ENCODE data around the gene IMP4. TPM values are rescaled to one million over a fixed set of nuclear protein-coding genes. Genes with fewer than 3 reads are reported as not detected.
"Not testable (repeated sequence)": the region's sequence is repeated elsewhere in the genome, so short reads cannot be mapped to it uniquely, and the experiment has no call there.

The IMP4 gene, protein sequence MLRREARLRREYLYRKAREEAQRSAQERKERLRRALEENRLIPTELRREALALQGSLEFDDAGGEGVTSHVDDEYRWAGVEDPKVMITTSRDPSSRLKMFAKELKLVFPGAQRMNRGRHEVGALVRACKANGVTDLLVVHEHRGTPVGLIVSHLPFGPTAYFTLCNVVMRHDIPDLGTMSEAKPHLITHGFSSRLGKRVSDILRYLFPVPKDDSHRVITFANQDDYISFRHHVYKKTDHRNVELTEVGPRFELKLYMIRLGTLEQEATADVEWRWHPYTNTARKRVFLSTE
- total RNA-seq = 59.8 TPM
- long read RNA-seq, transcript IMP4-208 (8 exons, 2,379 nt) = minor isoform, 10 of 116 reads
- long read RNA-seq, transcript IMP4-201 (9 exons, 1,740 nt) = major isoform, 58 of 116 reads
- long read RNA-seq, transcript IMP4-202 (9 exons, 822 nt) = minor isoform, 23 of 116 reads
- long read RNA-seq, partial matches to known transcripts = 9 of 116 reads
- long read RNA-seq, other reads (novel, unspliced or antisense) = 12 of 116 reads

DNA sequence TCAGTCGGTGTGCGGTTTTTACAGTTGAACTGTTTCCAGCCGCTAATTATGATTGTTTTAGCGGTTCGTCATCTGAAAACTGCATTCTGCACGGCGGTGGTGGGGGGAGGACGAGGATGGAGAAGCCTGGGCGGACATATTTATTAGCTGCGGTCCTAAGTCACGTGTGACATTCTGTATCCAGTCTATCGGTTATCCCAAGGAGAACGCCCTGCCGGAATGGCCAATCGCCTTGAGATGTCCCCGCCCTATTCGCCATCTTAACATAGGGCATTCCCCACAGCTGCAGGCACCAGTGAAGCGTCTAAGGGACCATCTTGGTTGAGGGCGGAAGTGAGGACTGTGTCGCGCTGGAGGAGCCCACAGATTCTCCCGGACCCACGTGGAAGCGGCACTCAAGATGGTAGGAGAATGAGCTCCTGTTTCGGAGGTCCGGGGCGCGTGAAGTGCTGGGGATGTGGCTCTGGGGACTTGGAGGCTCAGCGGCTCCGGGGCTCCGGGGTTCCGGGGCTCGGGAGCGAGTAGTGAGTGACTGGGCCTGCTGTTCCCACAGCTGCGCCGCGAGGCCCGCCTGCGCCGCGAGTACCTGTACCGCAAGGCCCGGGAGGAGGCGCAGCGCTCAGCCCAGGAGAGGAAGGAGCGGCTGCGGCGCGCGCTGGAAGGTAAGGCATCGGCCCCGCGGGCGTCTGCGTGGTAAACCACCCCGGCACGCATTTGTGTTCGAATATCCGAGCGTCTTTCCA, at the start of gene IMP4:
Gene IMP4, plus strand, starts transcription at position 365 of the 743 bp plus-strand sequence. Its CDS starts 36 bp downstream, at position 401.
- DNase-seq (peak; percentile 94), ATAC-seq (peak; percentile 97)
- intact Hi-C loops (cut with micrococcal nuclease) = no loop called here

DNA sequence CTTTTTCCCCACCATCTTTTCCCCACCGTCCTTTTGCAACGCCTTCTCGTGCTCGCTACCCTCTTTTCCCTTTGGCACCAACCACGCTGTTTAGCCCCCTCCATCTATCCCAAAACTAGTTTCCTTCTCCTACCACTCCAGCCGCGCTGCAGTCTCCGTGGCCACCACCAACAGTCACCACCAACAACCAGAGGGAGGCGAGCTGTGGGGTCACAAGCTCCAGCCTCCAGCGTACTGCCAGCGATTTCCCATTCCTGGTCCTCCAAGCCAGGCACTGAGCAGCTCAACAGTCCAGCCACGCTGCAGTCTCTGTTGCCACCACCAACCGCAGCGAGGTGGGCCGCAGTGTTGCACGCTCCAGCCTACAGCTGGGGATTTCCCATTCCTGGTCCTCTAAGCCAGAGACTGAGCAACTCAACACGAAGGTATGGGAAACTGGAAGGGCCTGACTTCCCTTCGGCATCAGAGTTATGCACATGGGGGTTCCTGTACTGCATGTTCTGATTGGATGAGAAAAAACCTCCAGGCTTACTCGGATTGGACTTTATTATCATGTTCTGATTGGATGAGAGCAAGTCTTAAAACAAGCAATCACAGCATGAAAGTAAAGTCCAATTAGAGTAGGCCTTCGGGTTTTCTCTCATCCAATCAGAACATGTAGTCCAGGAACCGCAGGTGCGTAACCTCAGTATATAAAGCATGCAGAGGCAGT, 42.3 kb upstream of the IMP4 start:
- DNase-seq (no peak), ATAC-seq (no peak)
- intact Hi-C loops (cut with micrococcal nuclease) = no loop called here

DNA sequence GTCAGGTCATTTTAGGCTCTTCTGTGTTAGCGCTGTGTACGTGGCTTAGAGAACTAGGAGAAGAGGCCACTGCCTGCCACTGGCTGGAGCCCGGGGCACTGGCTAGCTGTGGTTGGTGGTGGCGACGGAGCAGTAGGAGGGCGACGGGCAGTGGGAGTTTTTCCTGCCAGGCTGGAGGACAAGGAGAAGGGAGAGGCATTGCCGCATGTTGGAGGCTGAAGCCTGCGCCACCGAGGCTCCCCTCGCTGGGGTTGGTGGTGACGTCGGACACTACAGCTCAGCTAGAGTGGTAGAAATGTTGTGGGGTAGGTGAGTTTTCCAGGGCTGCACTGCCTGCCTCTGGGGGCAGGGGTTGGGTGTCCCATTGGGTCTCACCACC, 41.7 kb upstream of the IMP4 start:
- DNase-seq = no peak

DNA sequence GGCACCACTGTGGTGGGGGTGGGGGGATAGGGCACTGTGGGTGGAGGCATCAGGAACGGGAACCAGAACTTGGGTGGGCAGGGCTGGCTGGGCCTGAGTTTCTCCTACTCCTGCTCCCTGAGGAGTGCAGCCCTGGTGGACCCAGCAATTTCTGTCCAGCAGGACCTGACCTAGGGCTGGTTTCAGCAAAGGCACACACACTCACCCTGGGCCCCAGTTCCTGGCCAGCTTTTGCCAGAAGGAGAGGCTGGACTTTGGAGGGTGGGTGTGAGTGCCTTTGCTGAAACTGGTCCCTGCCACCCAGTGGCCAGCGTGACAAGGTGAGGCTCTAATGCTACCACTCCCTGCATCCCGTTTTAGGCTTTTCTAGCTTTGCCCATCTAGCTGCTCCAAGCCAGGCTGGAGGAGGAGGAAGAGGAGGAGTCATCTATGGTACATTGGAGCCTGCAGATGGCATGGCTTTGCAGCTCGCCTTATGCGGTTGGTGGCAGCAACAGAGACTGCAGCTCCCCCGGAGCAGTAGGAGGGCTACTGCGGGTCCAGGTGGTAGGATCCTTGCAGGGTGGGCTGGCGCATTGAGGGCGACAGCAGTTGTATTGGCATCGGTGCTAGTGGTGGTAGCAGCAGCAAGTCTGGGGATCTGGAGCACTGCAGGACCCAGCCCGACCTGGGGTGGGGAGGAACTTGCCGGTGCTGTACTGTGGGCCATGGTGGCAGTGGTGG, 40.4 kb upstream of the IMP4 start:
- DNase-seq = no peak
- no peak for ATAC-seq
- intact Hi-C loops (cut with micrococcal nuclease) = no loop called here

More for the DNA sequence above, 41.7 kb upstream of the IMP4 start:
- ATAC-seq = no peak
- intact Hi-C loops (cut with micrococcal nuclease) = no loop called here

DNA sequence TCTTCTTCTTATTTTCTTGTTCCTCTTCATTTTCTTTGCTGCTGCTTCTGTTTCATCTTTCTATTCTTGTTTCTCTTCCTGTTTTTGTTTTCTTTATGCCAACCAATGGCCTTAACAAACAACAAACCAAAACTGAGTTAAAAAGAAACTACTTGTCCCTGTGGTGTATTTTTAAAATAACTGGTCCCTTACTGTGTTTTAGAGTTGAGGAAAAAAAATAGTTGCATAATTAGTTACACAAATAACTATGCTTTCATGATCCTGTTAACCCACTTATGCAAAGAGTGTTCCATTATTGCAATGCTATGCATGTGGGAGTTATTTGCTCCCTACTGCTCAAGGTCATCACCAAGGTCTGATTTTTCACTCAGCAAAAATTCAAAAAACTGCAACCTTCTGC, 39.5 kb upstream of the IMP4 start:
- ATAC-seq (no peak), DNase-seq (no peak)
- intact Hi-C loops (cut with micrococcal nuclease) = no loop called here

DNA sequence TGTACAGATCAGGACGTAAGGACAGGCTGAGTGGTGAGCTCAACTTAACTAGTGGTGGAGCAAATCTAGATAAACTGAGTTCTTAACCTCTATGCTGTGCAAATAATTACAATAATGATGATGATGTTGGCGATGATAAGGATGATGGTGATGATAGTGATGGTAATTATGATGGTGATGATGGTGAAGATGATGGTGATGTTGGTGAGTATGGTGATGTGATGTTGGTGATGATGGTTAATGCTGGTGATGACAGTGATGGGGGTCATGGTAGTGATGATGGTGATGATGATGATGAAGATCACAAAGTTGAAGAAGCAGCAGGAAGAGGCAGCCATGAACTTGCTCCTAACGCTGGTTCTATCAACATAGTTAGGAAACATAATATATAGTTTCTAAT, 38.0 kb upstream of the IMP4 start:
- no peak for ATAC-seq
- intact Hi-C loops (cut with micrococcal nuclease) = no loop called here
- DNase-seq = no peak

DNA sequence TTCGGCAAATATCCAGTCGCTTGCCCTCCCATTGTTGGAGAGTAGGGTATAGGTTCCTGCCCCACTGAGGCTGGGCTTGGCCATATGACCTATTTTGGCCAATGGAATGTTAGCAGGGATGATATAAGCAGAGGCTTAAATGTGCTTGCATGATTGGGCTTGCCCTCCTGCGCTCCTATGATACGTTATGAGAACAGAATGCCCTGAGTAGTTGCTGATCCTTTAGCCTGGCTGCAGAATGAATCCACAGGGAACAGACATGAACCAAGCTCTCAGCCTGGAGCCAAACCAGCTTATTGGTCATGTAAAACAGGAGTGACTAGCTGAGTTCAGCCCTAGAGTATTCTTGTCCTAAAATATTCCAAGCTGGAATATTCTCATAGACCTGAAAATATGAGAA, 34.8 kb upstream of the IMP4 start:
- no peak for DNase-seq
- intact Hi-C loops (cut with micrococcal nuclease) = no loop called here
- no peak for ATAC-seq

DNA sequence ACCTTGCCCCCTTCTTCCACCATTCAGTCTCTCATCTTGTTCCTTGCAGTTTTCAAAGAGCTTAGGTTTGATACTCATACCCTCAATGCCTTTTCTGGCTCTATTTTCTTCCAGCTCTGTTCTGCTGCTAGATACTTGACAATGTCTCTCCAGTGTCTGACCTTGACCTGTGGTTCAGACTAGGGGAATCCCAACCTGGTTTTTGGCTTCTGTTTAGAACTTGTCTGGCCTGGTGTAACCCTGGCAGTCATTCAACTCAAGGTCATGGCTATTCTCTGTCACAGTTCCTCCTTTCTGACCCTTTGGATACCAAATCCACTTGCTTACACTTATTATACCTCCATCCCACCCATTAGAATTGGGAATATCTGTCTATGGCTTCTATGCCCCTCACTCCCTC, 31.8 kb upstream of the IMP4 start:
- intact Hi-C loops (cut with micrococcal nuclease) = no loop called here
- DNase-seq (no peak), ATAC-seq (no peak)

DNA sequence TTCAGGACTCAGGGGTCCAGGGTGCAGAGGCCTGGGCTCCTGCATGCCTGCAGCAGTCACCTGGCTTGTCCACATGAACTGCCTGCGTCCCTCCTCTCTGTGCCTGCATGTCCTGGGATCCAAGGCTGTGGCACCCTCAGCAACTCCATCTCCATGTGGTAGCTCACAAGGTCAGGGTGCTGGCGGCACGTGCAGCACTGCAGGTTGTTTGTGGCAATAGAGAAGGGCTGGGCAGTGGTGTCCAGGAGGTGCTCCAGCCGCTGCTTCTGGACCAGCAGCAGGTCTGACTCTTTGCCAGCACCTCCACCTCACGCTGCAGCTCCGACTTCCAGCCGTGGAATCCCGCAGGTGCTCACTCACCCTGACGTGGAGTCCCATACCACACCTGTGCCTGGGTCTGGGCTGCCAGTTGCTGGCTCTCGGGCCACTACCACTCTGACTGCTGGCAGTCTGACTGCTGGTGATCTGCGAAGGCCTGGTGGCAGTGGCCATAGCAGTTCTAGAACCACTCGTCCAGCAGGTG, 28.8 kb upstream of the IMP4 start:
- DNase-seq = no peak
- ATAC-seq = no peak
- intact Hi-C loops (cut with micrococcal nuclease) = no loop called here

DNA sequence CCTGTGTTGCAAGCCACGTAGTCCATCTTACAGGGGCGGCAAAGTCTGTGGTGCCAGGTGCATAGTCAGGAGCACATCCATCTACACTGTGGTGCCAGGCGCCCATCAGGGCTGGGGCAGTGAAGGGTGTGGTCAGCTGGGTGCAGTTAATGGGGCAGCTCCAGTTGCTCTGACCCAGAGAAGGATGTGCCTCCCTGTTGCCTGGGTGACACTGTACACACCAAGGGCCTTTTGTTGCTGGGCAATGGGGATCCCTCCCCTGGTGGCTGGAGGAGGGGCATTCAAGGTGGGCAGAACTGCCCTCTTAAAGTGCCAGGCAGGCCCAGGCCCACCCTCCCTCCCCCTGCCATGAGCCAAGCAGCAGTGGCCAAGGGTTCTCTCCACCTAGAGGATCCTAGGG, 28.3 kb upstream of the IMP4 start:
- ATAC-seq = no peak
- no peak for DNase-seq
- intact Hi-C loops (cut with micrococcal nuclease) = no loop called here

DNA sequence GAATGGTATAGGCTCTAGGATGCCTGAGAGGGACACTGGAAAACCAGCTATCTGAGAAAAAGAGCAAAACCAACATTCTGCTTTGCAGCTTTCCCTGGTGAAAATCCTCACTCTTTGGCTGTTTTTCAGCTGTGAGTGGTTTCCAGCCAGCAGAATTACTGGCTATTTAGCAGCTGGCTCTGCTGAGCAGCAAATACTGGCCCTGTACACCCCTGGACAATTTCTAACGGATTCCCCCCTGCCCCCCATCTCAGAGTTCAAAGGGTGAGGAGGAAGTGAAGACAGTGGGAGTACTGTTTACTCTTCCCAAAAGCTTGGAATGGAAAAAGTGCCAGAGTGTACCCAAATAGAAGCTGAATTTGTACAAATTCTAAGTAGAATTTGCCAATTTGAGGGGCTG, 26.1 kb upstream of the IMP4 start:
- DNase-seq = no peak
- ATAC-seq = no peak
- intact Hi-C loops (cut with micrococcal nuclease) = no loop called here

DNA sequence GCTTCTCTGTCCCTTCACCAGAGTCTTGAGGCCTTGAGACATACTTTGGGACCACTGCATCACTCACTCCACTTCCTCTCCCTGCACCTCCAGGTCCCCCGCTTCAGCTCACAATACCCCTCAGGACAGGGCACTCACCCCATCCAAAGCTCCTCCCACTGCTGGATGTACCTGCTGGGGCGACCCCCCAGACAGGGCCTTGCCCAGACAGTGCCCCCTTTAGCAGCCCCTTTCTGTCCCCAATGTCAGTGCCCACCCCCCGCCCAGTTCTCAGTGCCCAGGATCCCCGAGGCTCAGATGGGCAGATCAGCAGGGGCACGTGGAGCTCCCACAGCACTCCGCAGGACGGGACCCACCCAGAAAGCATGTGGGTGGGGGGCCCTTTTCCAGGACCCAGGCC, 23.8 kb upstream of the IMP4 start:
- ATAC-seq = no peak
- no peak for DNase-seq
- intact Hi-C loops (cut with micrococcal nuclease) = no loop called here

DNA sequence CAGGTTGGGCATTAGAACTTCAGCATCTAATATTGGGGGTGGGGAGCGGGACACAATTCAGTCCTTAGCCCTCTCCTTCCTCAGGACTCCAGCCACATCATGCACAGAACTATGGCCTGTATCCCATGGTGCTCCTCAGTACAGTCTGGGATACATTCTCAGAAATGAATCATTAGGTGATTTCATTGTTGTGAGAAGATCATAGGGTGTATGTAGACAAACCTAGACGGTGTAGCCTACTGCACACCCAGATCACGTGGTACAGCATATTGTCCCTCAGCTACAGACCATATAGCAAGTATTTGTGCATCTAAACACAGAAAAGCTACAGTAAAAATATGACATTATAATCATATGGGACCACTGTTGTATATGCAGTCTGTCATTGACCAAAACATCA, 23.2 kb upstream of the IMP4 start:
- ATAC-seq (no peak), DNase-seq (no peak)
- intact Hi-C loops (cut with micrococcal nuclease) = no loop called here

DNA sequence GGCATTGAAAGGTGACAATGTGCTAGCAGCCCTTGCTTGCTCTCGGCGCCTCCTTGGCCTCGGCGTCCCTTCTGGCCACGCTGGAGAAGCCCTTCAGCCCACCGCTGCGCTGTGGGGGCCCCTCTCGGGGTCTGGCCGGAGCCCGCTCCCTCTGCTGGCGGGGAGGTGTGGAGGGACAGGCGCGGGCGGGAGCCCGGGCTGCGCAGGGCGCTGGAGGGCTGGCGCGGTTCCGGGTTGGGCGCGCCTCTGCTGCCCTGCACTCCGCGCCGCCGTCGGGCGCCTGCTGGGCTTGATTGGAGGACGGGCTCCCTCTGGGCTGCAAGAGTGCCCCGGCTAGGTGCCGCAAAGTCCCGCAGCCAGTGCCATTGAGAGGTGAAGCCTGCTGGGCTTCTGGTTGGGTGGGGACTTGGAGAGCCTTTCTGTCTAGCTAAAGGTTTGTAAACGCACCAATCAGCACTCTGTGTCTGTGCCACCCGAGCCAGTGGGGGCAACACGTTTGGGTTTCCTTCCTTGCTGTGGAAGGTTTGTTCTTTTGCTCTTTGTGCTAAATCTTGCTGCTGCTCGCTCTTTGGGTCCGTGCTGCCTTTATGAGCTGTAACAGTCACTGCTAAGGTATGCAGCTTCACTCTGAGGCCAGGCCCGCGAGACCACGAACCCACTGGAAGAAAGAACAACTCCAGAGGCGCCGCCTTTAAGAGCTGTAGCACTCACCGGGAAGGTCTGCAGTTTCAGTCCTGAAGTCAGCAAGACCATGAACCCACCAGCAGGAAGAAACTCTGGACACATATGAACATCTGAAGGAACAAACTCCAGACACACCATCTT, 14.8 kb upstream of the IMP4 start:
- DNase-seq (no peak), ATAC-seq (no peak)
- intact Hi-C loops (cut with micrococcal nuclease) = no loop called here

DNA sequence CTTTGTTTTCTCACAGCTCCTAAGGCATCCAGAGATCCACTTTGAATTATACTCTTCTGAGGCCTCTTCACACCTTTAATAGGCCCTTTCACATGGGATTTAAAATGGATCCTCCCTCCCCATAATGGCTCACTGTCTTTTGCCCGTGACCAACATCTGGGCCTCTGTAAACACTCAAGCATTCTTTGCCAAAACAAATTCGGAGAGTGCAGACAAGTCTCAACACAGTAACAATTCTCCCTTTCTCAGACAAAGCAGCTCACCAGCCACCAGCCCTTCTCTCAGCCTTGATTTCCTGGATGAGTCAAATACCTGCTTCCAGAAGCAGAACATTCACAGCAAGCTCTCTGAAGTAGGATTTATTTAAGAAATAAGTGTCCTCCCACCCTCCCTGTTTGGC, 14.0 kb upstream of the IMP4 start:
- DNase-seq = no peak
- intact Hi-C loops (cut with micrococcal nuclease) = no loop called here
- no peak for ATAC-seq

DNA sequence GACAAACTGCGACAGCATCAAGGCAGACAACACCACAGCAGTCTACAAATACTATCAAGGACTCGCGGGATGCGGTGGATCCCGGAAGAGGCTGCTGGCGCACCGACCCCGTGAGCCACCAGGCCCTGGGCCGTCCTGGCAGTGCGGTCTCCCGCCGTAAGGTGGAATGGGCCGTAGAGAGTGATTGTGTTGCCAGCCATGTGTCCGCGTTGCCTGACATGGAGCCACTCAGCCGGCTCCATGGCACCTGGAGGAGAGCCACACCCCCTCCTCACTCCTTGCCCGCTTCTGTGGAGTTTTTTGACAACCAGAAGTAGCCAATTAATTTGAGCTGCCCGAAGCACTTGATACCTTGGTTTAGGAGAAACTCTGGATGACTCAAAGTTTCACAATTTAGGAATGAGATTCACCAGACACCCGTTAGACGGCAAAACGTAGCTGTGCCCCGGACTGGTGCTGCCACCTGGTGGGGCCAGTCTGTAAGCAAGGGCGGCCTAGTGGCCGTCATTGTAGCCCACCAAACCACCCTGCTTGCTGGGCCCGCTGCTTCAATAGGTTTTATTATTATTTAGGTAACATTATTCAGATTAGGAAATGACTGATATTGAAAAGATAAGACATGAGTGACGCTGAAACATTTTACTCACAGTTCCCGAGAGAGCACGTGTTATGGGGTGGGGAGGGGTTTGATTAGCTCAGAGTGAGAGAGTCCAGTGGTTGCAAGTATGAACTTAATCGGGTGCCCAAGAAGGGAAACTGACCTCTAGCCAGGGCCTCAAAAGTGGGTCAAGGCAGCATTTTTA, 10.2 kb upstream of the IMP4 start:
- ATAC-seq (peak; percentile 70), DNase-seq (peak; percentile 85)
- intact Hi-C loops (cut with micrococcal nuclease) = no loop called here

DNA sequence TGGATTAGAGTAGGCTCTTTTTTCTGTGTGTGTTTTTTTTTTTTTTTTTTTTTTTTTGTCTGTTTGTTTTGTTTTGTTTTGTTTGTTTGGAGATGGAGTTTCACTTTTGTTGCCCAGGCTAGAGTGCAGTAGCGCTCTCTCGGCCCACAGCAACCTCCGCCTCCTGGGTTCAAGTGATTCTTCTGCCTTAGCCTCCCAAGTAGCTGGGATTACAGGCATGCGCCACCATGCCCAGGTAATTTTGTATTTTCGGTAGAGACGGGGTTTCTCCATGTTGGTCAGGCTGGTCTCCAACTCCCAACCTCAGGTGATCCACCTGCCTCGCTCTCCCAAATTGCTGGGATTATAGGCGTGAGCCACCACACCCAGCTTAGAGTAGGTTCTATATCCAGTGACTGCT, 9.4 kb upstream of the IMP4 start:
- ATAC-seq; DNase-seq; intact Hi-C loops (cut with micrococcal nuclease): not testable (repeated sequence)

DNA sequence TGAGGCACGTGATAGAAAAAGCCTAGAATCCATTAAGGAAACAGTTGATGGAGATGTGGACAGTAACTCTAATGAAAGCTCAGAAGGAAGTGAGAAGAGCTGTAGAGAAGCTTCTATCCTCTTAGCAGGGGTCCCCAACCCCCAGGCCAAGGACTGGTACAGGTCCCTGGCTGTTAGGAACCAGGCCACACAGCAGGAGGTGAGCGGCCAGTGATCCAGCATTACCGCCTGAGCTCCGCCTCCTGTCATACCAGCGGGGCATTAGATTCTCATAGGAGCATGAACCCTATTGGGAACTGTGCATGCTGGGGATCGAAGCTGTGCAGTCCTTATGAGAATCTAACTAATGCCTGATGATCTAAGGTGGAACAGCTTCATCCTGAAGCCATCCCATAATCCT, 8.7 kb upstream of the IMP4 start:
- ATAC-seq (no peak), DNase-seq (no peak)
- intact Hi-C loops (cut with micrococcal nuclease) = no loop called here

All from left ventricle myocardium superior (tissue), 1 donor.